Retinal pigment epithelial cell (primary cell): Measurements from ENCODE around the gene HSPA1A.
"Not testable (repeated sequence)": the region's sequence is repeated elsewhere in the genome, so short reads cannot be mapped to it uniquely, and the experiment has no call there.

ENCODE experiments used
- DNase-seq: peaks from one replicate; pipeline ENCODE4 v3.0.0-alpha.2; 2010; ENCODE audit warnings: low read depth
- H3K4me3 ChIP-seq: 2 replicates; pipeline ENCODE4 v1.5.1; 2011; ENCODE audit warnings: mild to moderate bottlenecking, low read length, control low read depth, moderate library complexity
- TF ChIP-seq, protein P1 (sequence below): conservative IDR thresholded peaks from 2 replicates; pipeline ENCODE4 v1.5.1; 2011; ENCODE audit warnings: low read depth, low read length, control low read depth, inconsistent platforms

The HSPA1A gene

DNA sequence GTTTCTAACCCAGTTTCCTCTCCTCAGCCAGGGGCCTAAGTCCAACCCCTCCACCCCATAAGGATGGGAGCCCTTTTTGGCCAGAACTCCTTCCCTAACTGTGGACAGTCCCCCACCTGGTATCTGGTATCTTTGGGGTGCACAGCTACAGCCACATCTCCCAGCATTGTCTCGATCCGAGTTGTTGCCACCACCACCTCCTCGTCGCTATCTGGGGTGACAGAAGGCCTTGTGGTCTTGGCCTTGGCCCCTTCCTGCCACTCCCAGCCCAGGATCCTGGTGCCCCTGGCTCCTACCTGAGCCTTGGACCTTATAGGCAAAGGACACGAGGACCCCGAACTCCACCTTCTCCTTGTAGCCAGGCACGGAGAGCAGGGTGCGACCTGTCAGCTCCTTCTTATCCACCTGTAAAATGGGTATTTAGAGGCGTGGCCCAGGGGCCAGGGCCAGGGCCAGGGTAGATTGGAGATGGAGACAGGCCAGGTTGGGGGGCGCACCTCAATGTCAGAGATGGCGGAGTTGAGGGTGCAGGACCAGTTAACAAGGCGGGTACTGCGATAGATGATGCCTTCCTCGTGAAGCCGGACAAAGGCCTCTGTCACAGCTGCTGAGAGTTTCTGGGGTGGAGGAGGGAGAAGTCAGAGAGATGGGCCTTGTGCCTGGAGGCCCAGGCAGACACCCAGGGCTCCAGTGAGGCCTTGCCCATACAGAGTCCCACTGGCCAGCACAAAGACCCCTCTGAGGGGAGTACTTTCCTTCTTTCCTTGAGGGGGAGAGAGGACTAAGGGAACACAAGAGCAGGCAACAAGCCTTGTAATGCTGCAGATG, 31.0 kb upstream of the HSPA1A start:
- no peak overlapping the region for H3K4me3 ChIP-seq
- no peak for DNase-seq
- TF ChIP-seq, protein P1, sequence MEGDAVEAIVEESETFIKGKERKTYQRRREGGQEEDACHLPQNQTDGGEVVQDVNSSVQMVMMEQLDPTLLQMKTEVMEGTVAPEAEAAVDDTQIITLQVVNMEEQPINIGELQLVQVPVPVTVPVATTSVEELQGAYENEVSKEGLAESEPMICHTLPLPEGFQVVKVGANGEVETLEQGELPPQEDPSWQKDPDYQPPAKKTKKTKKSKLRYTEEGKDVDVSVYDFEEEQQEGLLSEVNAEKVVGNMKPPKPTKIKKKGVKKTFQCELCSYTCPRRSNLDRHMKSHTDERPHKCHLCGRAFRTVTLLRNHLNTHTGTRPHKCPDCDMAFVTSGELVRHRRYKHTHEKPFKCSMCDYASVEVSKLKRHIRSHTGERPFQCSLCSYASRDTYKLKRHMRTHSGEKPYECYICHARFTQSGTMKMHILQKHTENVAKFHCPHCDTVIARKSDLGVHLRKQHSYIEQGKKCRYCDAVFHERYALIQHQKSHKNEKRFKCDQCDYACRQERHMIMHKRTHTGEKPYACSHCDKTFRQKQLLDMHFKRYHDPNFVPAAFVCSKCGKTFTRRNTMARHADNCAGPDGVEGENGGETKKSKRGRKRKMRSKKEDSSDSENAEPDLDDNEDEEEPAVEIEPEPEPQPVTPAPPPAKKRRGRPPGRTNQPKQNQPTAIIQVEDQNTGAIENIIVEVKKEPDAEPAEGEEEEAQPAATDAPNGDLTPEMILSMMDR = no peak

DNA sequence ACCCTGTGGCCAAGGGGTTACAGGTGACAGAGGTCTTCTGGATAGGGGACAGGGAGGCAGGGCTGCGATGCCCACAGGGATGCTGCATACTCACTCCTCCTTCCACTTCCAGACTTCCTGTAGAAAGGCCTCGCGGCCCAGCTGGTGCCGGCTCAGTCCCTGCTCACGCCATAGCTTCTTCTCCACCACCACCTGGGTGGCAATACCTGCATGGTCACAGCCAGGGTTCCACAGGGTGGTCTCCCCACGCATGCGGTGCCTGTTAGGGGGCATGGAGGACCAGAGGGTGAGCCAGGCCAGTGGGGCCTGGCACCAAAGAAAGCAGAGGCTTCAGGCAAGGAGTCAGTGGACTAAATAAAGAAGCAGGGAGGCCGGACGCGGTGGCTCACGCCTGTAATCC, 29.9 kb upstream of the HSPA1A start:
- no peak for DNase-seq
- no peak overlapping the region for H3K4me3 ChIP-seq
- TF ChIP-seq, protein P1 = no peak

DNA sequence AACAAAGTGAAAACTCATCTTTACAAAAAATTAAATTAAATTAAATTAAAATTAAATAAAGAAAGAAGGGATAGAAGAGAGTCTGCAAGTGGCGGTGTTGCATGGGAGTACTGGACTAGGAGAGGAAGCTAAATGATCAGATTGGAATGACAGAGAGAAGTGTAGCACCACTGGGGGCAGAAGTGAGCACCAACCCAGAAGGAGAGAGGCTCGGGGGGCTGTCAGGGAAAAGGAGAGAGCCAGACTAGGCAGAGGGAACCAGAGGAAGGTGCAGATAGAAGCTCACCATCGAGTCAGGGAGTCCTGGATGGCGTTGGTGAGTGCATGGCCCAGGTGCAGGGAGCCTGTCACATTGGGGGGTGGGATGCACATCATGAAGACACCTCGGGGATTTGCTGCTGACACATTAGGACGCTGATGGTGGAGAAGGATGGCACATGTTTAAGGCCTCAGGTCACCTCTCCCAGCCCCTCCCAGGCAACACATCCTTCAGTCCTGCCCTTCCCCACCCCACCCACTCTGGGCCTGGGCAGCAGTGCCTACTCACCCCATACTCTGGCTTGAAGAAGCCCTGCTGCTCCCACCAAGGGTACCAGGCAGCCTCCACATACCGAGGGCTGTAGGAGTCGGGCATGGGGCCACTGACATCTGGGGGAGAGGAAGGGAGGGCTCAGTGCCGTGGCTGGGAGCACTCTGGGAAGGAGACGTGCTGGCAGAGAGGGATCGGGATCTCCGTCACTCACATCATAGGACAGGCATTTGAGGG, 23.8 kb upstream of the HSPA1A start:
- TF ChIP-seq, protein P1 = peak; percentile 72
- DNase-seq = no peak
- no peak overlapping the region for H3K4me3 ChIP-seq

DNA sequence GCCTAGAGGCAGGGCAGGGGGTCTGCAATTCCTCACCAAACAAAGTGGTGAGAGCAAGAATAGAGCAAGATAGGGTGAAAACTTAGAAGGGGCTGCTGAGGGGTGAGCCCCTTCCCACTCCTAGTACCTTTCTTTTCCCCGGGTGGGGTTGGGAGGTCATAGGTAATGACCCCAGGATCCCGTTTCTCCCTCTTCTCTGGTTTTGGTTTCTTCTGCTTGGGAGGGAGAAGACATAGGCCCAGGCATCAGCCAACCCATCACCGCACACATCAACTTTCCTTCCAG, 23.3 kb upstream of the HSPA1A start:
- TF ChIP-seq, protein P1 = no peak
- no peak overlapping the region for H3K4me3 ChIP-seq
- DNase-seq = no peak

DNA sequence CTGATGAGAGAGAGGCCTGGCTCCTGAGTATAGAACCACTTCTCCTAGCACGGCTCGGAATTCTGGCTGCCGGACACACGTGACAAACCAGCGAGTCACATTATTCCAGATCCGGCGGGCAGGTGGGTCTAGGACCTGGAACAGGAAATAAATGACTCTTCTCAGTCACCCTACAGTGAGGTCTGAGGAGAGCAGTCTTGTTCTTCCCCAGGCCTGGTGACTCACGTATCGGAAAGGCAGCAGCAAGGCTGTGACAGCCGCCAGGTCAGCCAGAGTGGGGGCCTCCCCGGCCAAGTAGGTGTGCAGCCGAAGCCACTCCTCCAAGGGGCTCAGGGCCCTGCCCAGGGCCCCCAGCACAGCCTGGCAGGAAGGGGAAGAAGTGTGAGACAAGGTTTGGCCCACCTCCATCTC, 22.6 kb upstream of the HSPA1A start:
- no peak overlapping the region for H3K4me3 ChIP-seq
- TF ChIP-seq, protein P1 = no peak
- DNase-seq = no peak

DNA sequence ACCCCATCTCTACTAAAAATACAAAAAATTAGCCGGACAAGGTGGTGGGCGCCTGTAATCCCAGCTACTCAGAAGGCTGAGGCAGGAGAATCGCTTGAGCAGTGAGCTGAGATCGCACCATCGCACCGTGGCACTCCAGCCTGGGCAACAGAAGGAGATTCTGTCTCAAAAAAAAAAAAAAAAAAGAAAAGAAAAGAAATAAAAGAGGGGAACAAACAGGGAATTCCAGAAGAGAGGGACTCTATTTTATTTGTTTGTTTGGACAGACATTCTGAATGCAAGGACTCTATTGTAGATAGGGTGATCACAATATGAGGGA, 21.5 kb upstream of the HSPA1A start:
- DNase-seq = not testable (repeated sequence)
- H3K4me3 ChIP-seq = peak overlapping the region; percentile 88

DNA sequence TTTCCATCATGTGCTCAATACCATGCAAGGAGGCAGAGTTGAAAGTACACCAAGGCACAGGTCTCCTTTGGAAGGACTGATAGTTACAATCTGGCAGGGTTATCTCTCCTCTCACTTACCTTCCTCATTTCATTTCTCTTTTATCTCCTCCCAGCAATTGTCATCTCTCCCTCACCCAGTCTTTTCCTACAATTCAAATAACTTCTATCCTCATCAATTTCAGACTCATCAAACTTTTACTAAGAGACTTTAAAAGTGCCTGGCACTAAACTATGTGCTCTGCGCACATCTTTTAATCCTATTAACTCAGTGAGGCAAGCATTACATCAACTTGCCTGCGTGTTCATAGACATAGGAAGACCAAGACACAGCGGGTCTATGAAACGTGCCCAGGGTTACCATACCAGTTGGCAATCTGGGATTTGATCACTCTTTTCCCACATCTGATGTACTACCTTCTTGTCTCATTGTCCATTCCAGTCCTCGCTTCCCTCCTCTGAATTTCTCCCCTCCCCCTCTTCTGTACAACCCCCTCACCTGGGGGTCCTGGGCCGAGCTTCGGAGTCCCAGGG, 21.0 kb upstream of the HSPA1A start:
- peak overlapping the region; percentile 88 for H3K4me3 ChIP-seq
- TF ChIP-seq, protein P1 = no peak
- peak; percentile 65 for DNase-seq
